GM15510 (cell line): ENCODE data around the gene CAMKK1.

Experiments used
- POLR2A ChIP-seq: IDR thresholded peaks from 3 replicates; pipeline ENCODE4 v1.6.1; 2011; ENCODE audit warnings: borderline replicate concordance; ENCODE audit not compliant: insufficient read length; ENCODE audit errors: extremely low read depth

Gene CAMKK1

GRCh38 chr17:3835410-3836229 lies 57.2 kb downstream of the CAMKK1 start:
- TF ChIP-seq POLR2A, result no peak

GRCh38 chr17:3834811-3835210 lies 58.0 kb downstream of the CAMKK1 start:
- no peak for TF ChIP-seq POLR2A

- TF ChIP-seq POLR2A, result no peak
These were observed 64.0 kb downstream of the CAMKK1 start for GRCh38 chr17:3828852-3829232.

- no peak for TF ChIP-seq POLR2A
These were observed 64.6 kb downstream of the CAMKK1 start for GRCh38 chr17:3828151-3828851.

- no peak for TF ChIP-seq POLR2A
These were observed 65.6 kb downstream of the CAMKK1 start for GRCh38 chr17:3827124-3827773.

- no peak for TF ChIP-seq POLR2A
These were observed 66.7 kb downstream of the CAMKK1 start for GRCh38 chr17:3826191-3826590.

GRCh38 chr17:3821101-3821500 lies 71.8 kb downstream of the CAMKK1 start:
- TF ChIP-seq POLR2A, result no peak

- no peak for TF ChIP-seq POLR2A
These were observed 74.1 kb downstream of the CAMKK1 start for GRCh38 chr17:3818786-3819185.

GRCh38 chr17:3817851-3818605 lies 74.8 kb downstream of the CAMKK1 start:
- no peak for TF ChIP-seq POLR2A

- TF ChIP-seq POLR2A, result no peak
These were observed 76.9 kb downstream of the CAMKK1 start for GRCh38 chr17:3815925-3816324.

GRCh38 chr17:3815122-3815521 lies 77.7 kb downstream of the CAMKK1 start:
- TF ChIP-seq POLR2A, result no peak

GRCh38 chr17:3814361-3814760 lies 78.5 kb downstream of the CAMKK1 start:
- TF ChIP-seq POLR2A, result no peak

GRCh38 chr17:3813171-3813570 lies 79.7 kb downstream of the CAMKK1 start:
- TF ChIP-seq POLR2A, result no peak

GRCh38 chr17:3812771-3813170 lies 80.1 kb downstream of the CAMKK1 start:
- TF ChIP-seq POLR2A, result no peak

- no peak for TF ChIP-seq POLR2A
These were observed 80.6 kb downstream of the CAMKK1 start for GRCh38 chr17:3812284-3812683.
